Heart left ventricle (tissue), 13 donors: ENCODE data around the gene HSD17B14.

Experiments used
- CTCF ChIP-seq, 12 donors: fragments of 200-600 bp; sonication (generic) in 4 of 12; IDR thresholded peaks; one replicate each; pipeline versions ENCODE4 v1.5.0 to v1.8.0; 2018 to 2022; ENCODE audit warnings: antibody characterized with exemption in 12 of 12, mild to moderate bottlenecking in 5 of 12
- POLR2A ChIP-seq, 2 donors: fragments of 450-650 bp; IDR thresholded peaks; one replicate each; pipeline ENCODE4 v1.6.1; 2017; ENCODE audit warnings: antibody characterized with exemption in 2 of 2, mild to moderate bottlenecking in 2 of 2, moderate library complexity in 2 of 2
- donor health status: ischemic (EF 13 %, LVEDD 7.1; RV severe dilation, severe dysfunction).
- donor health status: DM: no; HTN: yes; CAD: no.
- donor health status: DM: no; HTN: no; CAD: no.
- donor health status: ischemic (EF 25% LVEDD 6.9; RV normal size, moderate dysfunction).
- donor health status: ischemic (EF 25% LVEDD 5.7; RV mildly dilated, moderate dysfunction).
- donor health status: ischemic (EF 35%, LVEDD 5.7; RV mildly dilated, moderate dysfunction).
- donor health status: nonischemic (EF 11% LVEDD 7.7; RV severe dilation, severe dysfunction).
- donor health status: DM: yes; HTN: yes; CAD: no.
- donor health status: PGD.
- donor health status: ischemic (EF 29% LVEDD 5.4; RV normal size, mild dysfunction).
- donor health status: nonischemic (EF 23%, LVEDD 6.1; RV moderate dilation, normal function).

- TF ChIP-seq CTCF (IDR thresholded peaks at IDR 0.05): no peak
- no peak for TF ChIP-seq POLR2A (IDR thresholded peaks at IDR 0.05)
These were observed 22.9 kb upstream of the HSD17B14 start for GRCh38 chr19:48858984-48859710.
